ENCODE measurements around the gene TTLL11.

The TTLL11 gene

GRCh38 chr9:121818016-121818661 lies 275.0 kb downstream of the TTLL11 start:
- TF ChIP-seq CTCF (IDR thresholded peaks at IDR 0.05; ENCODE audit: extremely low read depth, insufficient read depth, missing control alignments): no peak
- DNase-seq (ENCODE audit: low spot score): no peak
- in situ Hi-C loops (cut with MboI; ENCODE audit: low pct_unique_long_range_greater_than_20kb, low sequenced_read_pairs, unreplicated experiment): no loop called here

GRCh38 chr9:121817476-121817875 lies 275.6 kb downstream of the TTLL11 start:
- TF ChIP-seq CTCF (IDR thresholded peaks at IDR 0.05; ENCODE audit: extremely low read depth, insufficient read depth, missing control alignments): no peak
- in situ Hi-C loops (cut with MboI; ENCODE audit: low pct_unique_long_range_greater_than_20kb, low sequenced_read_pairs, unreplicated experiment): no loop called here
- no peak for DNase-seq (ENCODE audit: low spot score)

- TF ChIP-seq CTCF (IDR thresholded peaks at IDR 0.05; ENCODE audit: extremely low read depth, insufficient read depth, missing control alignments): no peak
- no peak for DNase-seq (ENCODE audit: low spot score)
- in situ Hi-C loops (cut with MboI; ENCODE audit: low pct_unique_long_range_greater_than_20kb, low sequenced_read_pairs, unreplicated experiment): no loop called here
Observed at GRCh38 chr9:121816845-121817450, 276.2 kb downstream of the TTLL11 start.

- TF ChIP-seq CTCF (IDR thresholded peaks at IDR 0.05; ENCODE audit: extremely low read depth, insufficient read depth, missing control alignments): no peak
- in situ Hi-C loops (cut with MboI; ENCODE audit: low pct_unique_long_range_greater_than_20kb, low sequenced_read_pairs, unreplicated experiment): no loop called here
- no peak for DNase-seq (ENCODE audit: low spot score)
Observed at GRCh38 chr9:121816449-121816817, 276.7 kb downstream of the TTLL11 start.

- no peak for DNase-seq (ENCODE audit: low spot score)
- TF ChIP-seq CTCF (IDR thresholded peaks at IDR 0.05; ENCODE audit: extremely low read depth, insufficient read depth, missing control alignments): no peak
- in situ Hi-C loops (cut with MboI; ENCODE audit: low pct_unique_long_range_greater_than_20kb, low sequenced_read_pairs, unreplicated experiment): no loop called here
Observed at GRCh38 chr9:121815546-121816448, 277.3 kb downstream of the TTLL11 start.

- DNase-seq (ENCODE audit: low spot score): no peak
- TF ChIP-seq CTCF (IDR thresholded peaks at IDR 0.05; ENCODE audit: extremely low read depth, insufficient read depth, missing control alignments): no peak
- in situ Hi-C loops (cut with MboI; ENCODE audit: low pct_unique_long_range_greater_than_20kb, low sequenced_read_pairs, unreplicated experiment): no loop called here
Observed at GRCh38 chr9:121815084-121815483, 278.0 kb downstream of the TTLL11 start.

All from GM13977 (cell line).